Measurements from ENCODE around the gene PGAP1. TPM values are rescaled to one million over a fixed set of nuclear protein-coding genes. Genes with fewer than 3 reads are reported as not detected.
A peak's percentile ranks its signal among the peaks of the same experiment; 100 is the strongest.

Gene PGAP1
- total RNA-seq, 4 donors from 2014 or later = 8.0 to 13.3 (median 12.7) TPM

DNA sequence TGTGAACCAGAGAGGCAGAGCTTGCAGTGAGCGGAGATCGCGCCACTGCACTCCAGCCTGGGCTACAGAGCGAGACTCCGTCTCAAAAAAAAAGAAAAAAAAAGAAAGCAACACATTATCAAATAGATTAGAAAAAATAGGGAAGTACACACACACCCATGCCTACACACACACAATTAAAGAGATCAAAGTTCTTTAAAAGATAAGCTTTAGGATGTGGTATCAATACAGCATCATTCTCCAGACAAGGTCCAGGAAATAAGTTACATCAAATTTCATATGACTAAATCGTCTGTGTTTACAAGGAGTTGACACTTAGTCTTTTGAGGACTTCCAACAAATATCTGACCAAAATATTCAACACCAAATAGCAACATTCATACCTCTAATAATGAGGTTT lies 25.7 kb downstream of the PGAP1 start:
- no peak for DNase-seq (ENCODE audit: low spot score in 2 of 2)
- Histone ChIP-seq H3K4me3 (no peak overlapping the region), H3K36me3 (peaks cover 0 to 54% (median 0%) of the 10 kb centered on the region in 3 donors), H3K4me1 (no peaks in the 10 kb centered on the region), H3K9me3 (no peaks in the 10 kb centered on the region), H3K27ac (no peak overlapping the region), H3K27me3 (no peaks in the 10 kb centered on the region)
- TF ChIP-seq POLR2A (IDR thresholded peaks at IDR 0.05) = no peak
- TF ChIP-seq EP300 (IDR thresholded peaks at IDR 0.05) = no peak
- TF ChIP-seq, protein P1, sequence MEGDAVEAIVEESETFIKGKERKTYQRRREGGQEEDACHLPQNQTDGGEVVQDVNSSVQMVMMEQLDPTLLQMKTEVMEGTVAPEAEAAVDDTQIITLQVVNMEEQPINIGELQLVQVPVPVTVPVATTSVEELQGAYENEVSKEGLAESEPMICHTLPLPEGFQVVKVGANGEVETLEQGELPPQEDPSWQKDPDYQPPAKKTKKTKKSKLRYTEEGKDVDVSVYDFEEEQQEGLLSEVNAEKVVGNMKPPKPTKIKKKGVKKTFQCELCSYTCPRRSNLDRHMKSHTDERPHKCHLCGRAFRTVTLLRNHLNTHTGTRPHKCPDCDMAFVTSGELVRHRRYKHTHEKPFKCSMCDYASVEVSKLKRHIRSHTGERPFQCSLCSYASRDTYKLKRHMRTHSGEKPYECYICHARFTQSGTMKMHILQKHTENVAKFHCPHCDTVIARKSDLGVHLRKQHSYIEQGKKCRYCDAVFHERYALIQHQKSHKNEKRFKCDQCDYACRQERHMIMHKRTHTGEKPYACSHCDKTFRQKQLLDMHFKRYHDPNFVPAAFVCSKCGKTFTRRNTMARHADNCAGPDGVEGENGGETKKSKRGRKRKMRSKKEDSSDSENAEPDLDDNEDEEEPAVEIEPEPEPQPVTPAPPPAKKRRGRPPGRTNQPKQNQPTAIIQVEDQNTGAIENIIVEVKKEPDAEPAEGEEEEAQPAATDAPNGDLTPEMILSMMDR (IDR thresholded peaks at IDR 0.05) = no peak
- WGBS, 2 donors = 93 to 94% methylated on average over 6 of the region's 6 CpGs

DNA sequence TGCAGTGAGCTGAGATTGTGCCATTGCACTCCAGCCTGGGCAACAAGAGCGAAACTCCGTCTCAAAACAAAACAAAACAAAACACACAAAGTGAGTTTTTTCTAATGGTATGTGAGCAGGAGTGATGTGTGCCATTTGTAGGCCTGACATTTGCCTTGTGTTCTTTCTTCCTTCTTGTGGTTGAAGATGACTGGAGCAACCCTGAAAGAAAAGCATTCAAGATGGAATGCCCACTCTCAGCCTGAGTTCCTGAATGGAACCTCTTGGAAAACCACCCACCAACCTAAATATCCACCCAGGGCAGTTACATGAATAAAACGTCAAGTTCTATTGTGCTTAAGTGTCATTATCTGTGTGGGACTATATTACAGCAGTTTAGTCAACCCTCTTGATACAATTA lies 26.5 kb downstream of the PGAP1 start:
- 53 to 56% methylated on average over 3 of the region's 3 CpGs for WGBS, 2 donors
- Histone ChIP-seq H3K27me3 (no peaks in the 10 kb centered on the region), H3K4me1 (no peaks in the 10 kb centered on the region), H3K36me3 (peaks cover 0 to 62% (median 0%) of the 10 kb centered on the region in 3 donors), H3K27ac (peak overlapping the region in 2 of 4 donors; percentile 12 to 44), H3K9me3 (no peaks in the 10 kb centered on the region), H3K4me3 (no peak overlapping the region)
- TF ChIP-seq, protein P1 (IDR thresholded peaks at IDR 0.05) = no peak
- no peak for TF ChIP-seq POLR2A (IDR thresholded peaks at IDR 0.05)
- peak in 1 of 2 donors; percentile 10 for TF ChIP-seq EP300 (IDR thresholded peaks at IDR 0.05)
- DNase-seq (ENCODE audit: low spot score in 2 of 2) = no peak

DNA sequence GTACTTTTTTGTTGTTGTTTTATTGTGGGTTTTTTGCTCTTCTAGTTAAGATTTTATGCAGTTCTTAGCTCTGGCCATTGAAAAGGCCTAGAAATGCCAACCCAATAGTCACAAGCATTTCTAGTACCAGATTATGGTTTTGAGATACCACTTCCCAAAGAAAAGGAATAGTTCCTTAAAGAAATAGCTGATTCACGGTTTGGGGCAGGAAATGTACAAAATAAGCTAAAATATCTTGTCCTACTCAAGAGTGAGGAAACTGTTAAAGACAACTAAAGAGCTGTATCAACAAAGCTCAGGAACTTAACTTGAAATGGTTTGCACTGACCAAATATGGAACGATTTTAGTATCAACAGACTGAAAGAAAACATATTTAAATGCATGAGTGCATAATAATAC lies 35.4 kb downstream of the PGAP1 start:
- H3K27ac ChIP-seq = no peak overlapping the region
- no peaks in the 10 kb centered on the region for H3K9me3 ChIP-seq
- H3K27me3 ChIP-seq = no peaks in the 10 kb centered on the region
- TF ChIP-seq POLR2A (IDR thresholded peaks at IDR 0.05) (no peak), EP300 (IDR thresholded peaks at IDR 0.05) (no peak)
- TF ChIP-seq, protein P1 (IDR thresholded peaks at IDR 0.05) = no peak
- 76 to 83% methylated on average over 2 of the region's 2 CpGs for WGBS, 2 donors
- DNase-seq (ENCODE audit: low spot score in 2 of 2) = no peak
- no peak overlapping the region for H3K4me3 ChIP-seq
- no peaks in the 10 kb centered on the region for H3K4me1 ChIP-seq
- H3K36me3 ChIP-seq = peaks cover 0 to 41% (median 0%) of the 10 kb centered on the region in 3 donors

DNA sequence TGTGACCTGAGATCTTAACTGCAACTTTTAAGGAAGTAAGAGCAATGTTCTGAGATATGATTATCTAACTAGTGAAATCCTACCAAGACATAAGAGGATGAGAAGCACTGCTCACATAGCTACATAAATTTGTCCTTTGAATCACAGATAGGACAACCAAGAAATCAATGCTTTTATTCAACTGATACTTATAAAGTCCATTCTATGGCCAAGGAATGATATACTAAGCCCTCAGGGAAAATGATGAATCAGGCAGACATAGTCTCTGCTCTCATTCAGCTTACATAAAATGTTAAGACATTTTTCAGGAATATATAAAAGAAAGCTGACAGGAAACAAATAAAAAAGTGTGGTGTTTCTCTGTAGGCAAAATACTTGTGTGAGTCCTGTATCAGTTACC lies 39.1 kb downstream of the PGAP1 start:
- Histone ChIP-seq H3K4me1 (no peaks in the 10 kb centered on the region), H3K27me3 (no peaks in the 10 kb centered on the region), H3K36me3 (peaks cover 0 to 36% (median 0%) of the 10 kb centered on the region in 3 donors), H3K4me3 (no peak overlapping the region), H3K27ac (no peak overlapping the region), H3K9me3 (no peaks in the 10 kb centered on the region)
- DNase-seq (ENCODE audit: low spot score in 2 of 2) = no peak
- TF ChIP-seq, protein P1 (IDR thresholded peaks at IDR 0.05) = no peak
- TF ChIP-seq POLR2A (IDR thresholded peaks at IDR 0.05) (no peak), EP300 (IDR thresholded peaks at IDR 0.05) (no peak)

DNA sequence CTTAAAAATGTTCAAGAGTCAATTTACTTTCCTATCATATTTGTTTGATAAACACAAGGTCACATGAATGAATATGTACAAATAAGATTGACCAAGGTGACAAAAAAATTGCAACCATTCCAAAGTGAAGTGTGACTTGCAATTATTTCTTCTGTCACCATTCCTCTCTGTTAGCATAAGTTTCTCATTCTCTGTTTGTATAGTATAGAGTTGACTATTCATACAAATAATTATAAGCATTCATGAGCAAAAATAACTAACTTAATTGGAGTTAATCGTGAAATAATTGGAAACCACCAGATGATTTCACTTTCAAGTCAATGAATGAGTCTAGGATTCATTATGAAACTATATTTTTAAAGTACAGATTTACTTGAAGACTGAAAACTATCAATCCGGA lies 42.1 kb downstream of the PGAP1 start:
- Histone ChIP-seq H3K27ac (no peak overlapping the region), H3K27me3 (no peaks in the 10 kb centered on the region), H3K9me3 (no peaks in the 10 kb centered on the region), H3K4me3 (no peak overlapping the region), H3K4me1 (no peaks in the 10 kb centered on the region), H3K36me3 (peaks cover 0 to 60% (median 0%) of the 10 kb centered on the region in 3 donors)
- TF ChIP-seq POLR2A (IDR thresholded peaks at IDR 0.05) = no peak
- TF ChIP-seq, protein P1 (IDR thresholded peaks at IDR 0.05) = no peak
- TF ChIP-seq EP300 (IDR thresholded peaks at IDR 0.05) = no peak
- no peak for DNase-seq (ENCODE audit: low spot score in 2 of 2)
- 85 to 92% methylated on average over 2 of the region's 2 CpGs for WGBS, 2 donors

All from tibial nerve (tissue), 4 donors.